ENCODE measurements around the gene FAM3A. TPM values are rescaled to one million over a fixed set of nuclear protein-coding genes. Genes with fewer than 3 reads are reported as not detected.

Gene FAM3A
- polyA plus RNA-seq, 1 donor from 2014 or later, result 19.5 TPM

DNA sequence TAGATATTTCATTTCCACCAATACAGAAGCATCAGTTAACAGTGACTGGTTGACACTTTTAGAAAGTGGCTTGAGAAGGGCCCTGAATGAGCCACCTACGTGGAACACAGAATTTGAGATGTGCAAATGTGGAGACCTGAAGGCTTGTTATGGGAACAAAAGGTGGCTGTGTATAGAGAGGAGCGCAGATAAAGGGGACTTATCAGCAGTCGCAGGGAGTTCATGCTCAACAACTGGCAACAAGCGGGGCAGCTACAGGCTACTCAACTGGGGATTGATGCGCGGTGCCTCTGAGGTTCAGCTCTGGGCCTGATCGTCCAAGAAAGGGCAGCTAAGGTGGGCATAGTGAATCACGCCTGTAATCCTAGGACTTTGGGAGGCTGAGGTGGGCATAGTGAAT, 3.4 kb upstream of the FAM3A start:
- Histone ChIP-seq H3K27ac (ENCODE audit: low read length) (no peak overlapping the region), H2AFZ (ENCODE audit: low read depth, low read length) (no peak overlapping the region), H3F3A (ENCODE audit: insufficient read depth, low read length, poor library complexity, severe bottlenecking) (no peaks in the 10 kb centered on the region), H4K20me1 (ENCODE audit: insufficient read depth) (no peaks in the 10 kb centered on the region), H3K79me2 (replicated peaks; ENCODE audit: insufficient read depth, low read length) (no peaks in the 10 kb centered on the region), H3K4me3 (ENCODE audit: low read length) (no peak overlapping the region), H3K9me2 (ENCODE audit: insufficient read depth, low read length) (no peaks in the 10 kb centered on the region), H3K4me2 (ENCODE audit: low read length) (no peak overlapping the region), H3K9me3 (ENCODE audit: low read length) (no peaks in the 10 kb centered on the region), H3K9ac (ENCODE audit: low read length) (no peak overlapping the region), H3K27me3 (ENCODE audit: insufficient read depth, low read depth, low read length) (no peaks in the 10 kb centered on the region), H3K36me3 (ENCODE audit: insufficient read depth, low read length) (no peaks in the 10 kb centered on the region)
- TF ChIP-seq POLR2AphosphoS5 (IDR thresholded peaks at IDR 0.05) (no peak), EZH2 (IDR thresholded peaks at IDR 0.05; ENCODE audit: borderline replicate concordance, insufficient read depth, low read length, poor library complexity, severe bottlenecking) (no peak), MXI1 (conservative IDR thresholded peaks at IDR 0.05; ENCODE audit: poor library complexity, severe bottlenecking) (no peak), EP300 (conservative IDR thresholded peaks at IDR 0.05; ENCODE audit: poor library complexity, severe bottlenecking) (no peak), TAF1 (IDR thresholded peaks at IDR 0.05; ENCODE audit: low read depth) (no peak), RAD21 (conservative IDR thresholded peaks at IDR 0.05) (no peak), SMC3 (conservative IDR thresholded peaks at IDR 0.05; ENCODE audit: poor library complexity) (no peak)
- TF ChIP-seq, protein P1, sequence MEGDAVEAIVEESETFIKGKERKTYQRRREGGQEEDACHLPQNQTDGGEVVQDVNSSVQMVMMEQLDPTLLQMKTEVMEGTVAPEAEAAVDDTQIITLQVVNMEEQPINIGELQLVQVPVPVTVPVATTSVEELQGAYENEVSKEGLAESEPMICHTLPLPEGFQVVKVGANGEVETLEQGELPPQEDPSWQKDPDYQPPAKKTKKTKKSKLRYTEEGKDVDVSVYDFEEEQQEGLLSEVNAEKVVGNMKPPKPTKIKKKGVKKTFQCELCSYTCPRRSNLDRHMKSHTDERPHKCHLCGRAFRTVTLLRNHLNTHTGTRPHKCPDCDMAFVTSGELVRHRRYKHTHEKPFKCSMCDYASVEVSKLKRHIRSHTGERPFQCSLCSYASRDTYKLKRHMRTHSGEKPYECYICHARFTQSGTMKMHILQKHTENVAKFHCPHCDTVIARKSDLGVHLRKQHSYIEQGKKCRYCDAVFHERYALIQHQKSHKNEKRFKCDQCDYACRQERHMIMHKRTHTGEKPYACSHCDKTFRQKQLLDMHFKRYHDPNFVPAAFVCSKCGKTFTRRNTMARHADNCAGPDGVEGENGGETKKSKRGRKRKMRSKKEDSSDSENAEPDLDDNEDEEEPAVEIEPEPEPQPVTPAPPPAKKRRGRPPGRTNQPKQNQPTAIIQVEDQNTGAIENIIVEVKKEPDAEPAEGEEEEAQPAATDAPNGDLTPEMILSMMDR (IDR thresholded peaks at IDR 0.05; ENCODE audit: poor library complexity, severe bottlenecking), result no peak
- TF ChIP-seq, protein P2, sequence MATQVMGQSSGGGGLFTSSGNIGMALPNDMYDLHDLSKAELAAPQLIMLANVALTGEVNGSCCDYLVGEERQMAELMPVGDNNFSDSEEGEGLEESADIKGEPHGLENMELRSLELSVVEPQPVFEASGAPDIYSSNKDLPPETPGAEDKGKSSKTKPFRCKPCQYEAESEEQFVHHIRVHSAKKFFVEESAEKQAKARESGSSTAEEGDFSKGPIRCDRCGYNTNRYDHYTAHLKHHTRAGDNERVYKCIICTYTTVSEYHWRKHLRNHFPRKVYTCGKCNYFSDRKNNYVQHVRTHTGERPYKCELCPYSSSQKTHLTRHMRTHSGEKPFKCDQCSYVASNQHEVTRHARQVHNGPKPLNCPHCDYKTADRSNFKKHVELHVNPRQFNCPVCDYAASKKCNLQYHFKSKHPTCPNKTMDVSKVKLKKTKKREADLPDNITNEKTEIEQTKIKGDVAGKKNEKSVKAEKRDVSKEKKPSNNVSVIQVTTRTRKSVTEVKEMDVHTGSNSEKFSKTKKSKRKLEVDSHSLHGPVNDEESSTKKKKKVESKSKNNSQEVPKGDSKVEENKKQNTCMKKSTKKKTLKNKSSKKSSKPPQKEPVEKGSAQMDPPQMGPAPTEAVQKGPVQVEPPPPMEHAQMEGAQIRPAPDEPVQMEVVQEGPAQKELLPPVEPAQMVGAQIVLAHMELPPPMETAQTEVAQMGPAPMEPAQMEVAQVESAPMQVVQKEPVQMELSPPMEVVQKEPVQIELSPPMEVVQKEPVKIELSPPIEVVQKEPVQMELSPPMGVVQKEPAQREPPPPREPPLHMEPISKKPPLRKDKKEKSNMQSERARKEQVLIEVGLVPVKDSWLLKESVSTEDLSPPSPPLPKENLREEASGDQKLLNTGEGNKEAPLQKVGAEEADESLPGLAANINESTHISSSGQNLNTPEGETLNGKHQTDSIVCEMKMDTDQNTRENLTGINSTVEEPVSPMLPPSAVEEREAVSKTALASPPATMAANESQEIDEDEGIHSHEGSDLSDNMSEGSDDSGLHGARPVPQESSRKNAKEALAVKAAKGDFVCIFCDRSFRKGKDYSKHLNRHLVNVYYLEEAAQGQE (IDR thresholded peaks at IDR 0.05; ENCODE audit: borderline replicate concordance), result no peak

DNA sequence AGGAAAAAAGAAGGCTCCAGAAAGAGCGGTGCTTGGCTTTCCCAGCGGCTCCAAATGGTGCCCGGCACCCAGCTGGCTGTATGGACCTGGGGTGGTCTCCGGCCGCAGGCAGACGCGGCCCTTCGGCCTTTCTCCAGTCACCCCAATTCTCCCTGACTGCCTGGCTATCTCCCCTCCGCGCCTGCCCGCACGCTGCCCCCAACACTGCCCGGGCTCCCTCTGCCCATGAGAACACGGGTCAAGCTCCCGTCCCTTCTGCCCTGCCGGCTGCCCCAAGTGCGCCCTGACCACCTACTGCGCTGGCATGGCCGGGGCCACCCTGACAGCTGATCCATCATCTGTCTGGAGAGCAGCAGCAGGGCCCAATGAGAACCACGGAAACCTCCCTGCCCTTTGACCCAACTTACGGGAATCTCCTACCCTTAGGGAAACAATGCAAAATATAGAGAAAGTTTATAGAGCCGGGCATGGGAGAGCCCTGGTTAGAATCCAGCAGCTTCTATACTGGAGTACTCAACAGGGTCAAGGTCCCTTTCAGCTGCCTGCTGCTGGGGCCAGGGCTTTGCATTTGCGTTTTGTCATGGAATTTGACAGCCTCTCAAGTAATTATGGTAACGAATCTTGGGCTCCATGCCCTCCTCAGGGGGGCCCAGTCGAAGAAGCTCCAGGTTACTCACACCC, 1.2 kb upstream of the FAM3A start:
- H3F3A ChIP-seq (ENCODE audit: insufficient read depth, low read length, poor library complexity, severe bottlenecking), result no peaks in the 10 kb centered on the region
- TF ChIP-seq, protein P1 (IDR thresholded peaks at IDR 0.05; ENCODE audit: poor library complexity, severe bottlenecking), result no peak
- TF ChIP-seq EP300 (conservative IDR thresholded peaks at IDR 0.05; ENCODE audit: poor library complexity, severe bottlenecking) (no peak), POLR2AphosphoS5 (IDR thresholded peaks at IDR 0.05) (no peak), SMC3 (conservative IDR thresholded peaks at IDR 0.05; ENCODE audit: poor library complexity) (no peak), EZH2 (IDR thresholded peaks at IDR 0.05; ENCODE audit: borderline replicate concordance, insufficient read depth, low read length, poor library complexity, severe bottlenecking) (no peak), TAF1 (IDR thresholded peaks at IDR 0.05; ENCODE audit: low read depth) (no peak), RAD21 (conservative IDR thresholded peaks at IDR 0.05) (no peak), MXI1 (conservative IDR thresholded peaks at IDR 0.05; ENCODE audit: poor library complexity, severe bottlenecking) (no peak)
- TF ChIP-seq, protein P2 (IDR thresholded peaks at IDR 0.05; ENCODE audit: borderline replicate concordance), result no peak
- no peak overlapping the region for H3K4me2 ChIP-seq (ENCODE audit: low read length)
- no peaks in the 10 kb centered on the region for H4K20me1 ChIP-seq (ENCODE audit: insufficient read depth)
- H2AFZ ChIP-seq (ENCODE audit: low read depth, low read length), result no peak overlapping the region
- no peaks in the 10 kb centered on the region for H3K79me2 ChIP-seq (replicated peaks; ENCODE audit: insufficient read depth, low read length)
- H3K4me3 ChIP-seq (ENCODE audit: low read length), result no peak overlapping the region
- no peaks in the 10 kb centered on the region for H3K9me2 ChIP-seq (ENCODE audit: insufficient read depth, low read length)
- H3K27ac ChIP-seq (ENCODE audit: low read length), result no peak overlapping the region
- no peaks in the 10 kb centered on the region for H3K36me3 ChIP-seq (ENCODE audit: insufficient read depth, low read length)
- no peaks in the 10 kb centered on the region for H3K9me3 ChIP-seq (ENCODE audit: low read length)
- no peak overlapping the region for H3K9ac ChIP-seq (ENCODE audit: low read length)
- H3K27me3 ChIP-seq (ENCODE audit: insufficient read depth, low read depth, low read length), result no peaks in the 10 kb centered on the region

All from neural cell (in vitro differentiated cells).